DMS79 (cell line): Measurements from ENCODE around the gene ELK4.

Source experiments
- DNase-seq: peaks from one replicate; lab custom pipeline; 2025; lab: John Stamatoyannopoulos, UW

The ELK4 gene

GRCh38 chr1:205630241-205630640 is 1.6 kb downstream of the ELK4 start:
- no peak for DNase-seq

- no peak for DNase-seq
Observed at GRCh38 chr1:205629751-205630150, 2.1 kb downstream of the ELK4 start.

- DNase-seq: no peak
Observed at GRCh38 chr1:205627956-205628355, 3.9 kb downstream of the ELK4 start.

GRCh38 chr1:205626216-205626615 is 5.6 kb downstream of the ELK4 start:
- no peak for DNase-seq

- no peak for DNase-seq
Observed at GRCh38 chr1:205623646-205624045, 8.2 kb downstream of the ELK4 start.

GRCh38 chr1:205620269-205620668 is 11.5 kb downstream of the ELK4 start:
- no peak for DNase-seq

GRCh38 chr1:205619376-205619775 is 12.4 kb downstream of the ELK4 start:
- no peak for DNase-seq

GRCh38 chr1:205616563-205617293 is 15.1 kb downstream of the ELK4 start:
- DNase-seq: no peak

- DNase-seq: no peak
Observed at GRCh38 chr1:205615789-205616188, 16.0 kb downstream of the ELK4 start.

- DNase-seq: no peak
Observed at GRCh38 chr1:205613854-205614412, 17.9 kb downstream of the ELK4 start.

GRCh38 chr1:205612556-205612955 is 19.3 kb downstream of the ELK4 start:
- no peak for DNase-seq

- DNase-seq: no peak
Observed at GRCh38 chr1:205612104-205612503, 19.7 kb downstream of the ELK4 start.

- DNase-seq: no peak
Observed at GRCh38 chr1:205610901-205611466, 20.8 kb downstream of the ELK4 start.

- DNase-seq: no peak
Observed at GRCh38 chr1:205610036-205610435, 21.8 kb downstream of the ELK4 start.

- DNase-seq: no peak
Observed at GRCh38 chr1:205604825-205605505, 26.8 kb downstream of the ELK4 start.

GRCh38 chr1:205604059-205604458 is 27.8 kb downstream of the ELK4 start:
- DNase-seq: no peak

GRCh38 chr1:205601205-205601604 is 30.6 kb downstream of the ELK4 start:
- no peak for DNase-seq

- no peak for DNase-seq
Observed at GRCh38 chr1:205600085-205600484, 31.7 kb downstream of the ELK4 start.

- no peak for DNase-seq
Observed at GRCh38 chr1:205599669-205600042, 32.2 kb downstream of the ELK4 start.

- DNase-seq: peak; percentile 57
Observed at GRCh38 chr1:205598841-205599668, 32.8 kb downstream of the ELK4 start.

GRCh38 chr1:205597691-205598314 is 34.0 kb downstream of the ELK4 start:
- no peak for DNase-seq

GRCh38 chr1:205596876-205597275 is 34.9 kb downstream of the ELK4 start:
- no peak for DNase-seq
